ENCODE results near the gene AHI1.

GRCh38 chr6:135329851-135330803, 167.4 kb downstream of the AHI1 start:
- TF ChIP-seq, protein P1, sequence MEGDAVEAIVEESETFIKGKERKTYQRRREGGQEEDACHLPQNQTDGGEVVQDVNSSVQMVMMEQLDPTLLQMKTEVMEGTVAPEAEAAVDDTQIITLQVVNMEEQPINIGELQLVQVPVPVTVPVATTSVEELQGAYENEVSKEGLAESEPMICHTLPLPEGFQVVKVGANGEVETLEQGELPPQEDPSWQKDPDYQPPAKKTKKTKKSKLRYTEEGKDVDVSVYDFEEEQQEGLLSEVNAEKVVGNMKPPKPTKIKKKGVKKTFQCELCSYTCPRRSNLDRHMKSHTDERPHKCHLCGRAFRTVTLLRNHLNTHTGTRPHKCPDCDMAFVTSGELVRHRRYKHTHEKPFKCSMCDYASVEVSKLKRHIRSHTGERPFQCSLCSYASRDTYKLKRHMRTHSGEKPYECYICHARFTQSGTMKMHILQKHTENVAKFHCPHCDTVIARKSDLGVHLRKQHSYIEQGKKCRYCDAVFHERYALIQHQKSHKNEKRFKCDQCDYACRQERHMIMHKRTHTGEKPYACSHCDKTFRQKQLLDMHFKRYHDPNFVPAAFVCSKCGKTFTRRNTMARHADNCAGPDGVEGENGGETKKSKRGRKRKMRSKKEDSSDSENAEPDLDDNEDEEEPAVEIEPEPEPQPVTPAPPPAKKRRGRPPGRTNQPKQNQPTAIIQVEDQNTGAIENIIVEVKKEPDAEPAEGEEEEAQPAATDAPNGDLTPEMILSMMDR (IDR thresholded peaks at IDR 0.05), result no peak
- TF ChIP-seq POLR2A (IDR thresholded peaks at IDR 0.05) (no peak), POLR2AphosphoS5 (IDR thresholded peaks at IDR 0.05) (no peak)

Measured in stomach (tissue), 4 donors.